ENCODE measurements around the gene DEPDC5.
A peak's percentile ranks its signal among the peaks of the same experiment; 100 is the strongest.

The DEPDC5 gene

GRCh38 chr22:31853736-31854495 is 100.1 kb downstream of the DEPDC5 start:
- no peak for DNase-seq

GRCh38 chr22:31857247-31857646 is 103.4 kb downstream of the DEPDC5 start:
- DNase-seq = no peak

- no peak for DNase-seq
Observed at GRCh38 chr22:31861226-31861840, 107.5 kb downstream of the DEPDC5 start.

- DNase-seq = no peak
Observed at GRCh38 chr22:31866918-31867317, 113.1 kb downstream of the DEPDC5 start.

- DNase-seq = no peak
Observed at GRCh38 chr22:31867386-31868153, 113.8 kb downstream of the DEPDC5 start.

GRCh38 chr22:31869739-31870138 is 115.9 kb downstream of the DEPDC5 start:
- DNase-seq = no peak

- no peak for DNase-seq
Observed at GRCh38 chr22:31870890-31871289, 117.1 kb downstream of the DEPDC5 start.

GRCh38 chr22:31871480-31871879 is 117.7 kb downstream of the DEPDC5 start:
- DNase-seq = no peak

GRCh38 chr22:31872209-31872608 is 118.4 kb downstream of the DEPDC5 start:
- no peak for DNase-seq

GRCh38 chr22:31874821-31875220 is 121.0 kb downstream of the DEPDC5 start:
- DNase-seq = no peak

GRCh38 chr22:31876156-31876920 is 122.5 kb downstream of the DEPDC5 start:
- no peak for DNase-seq

- no peak for DNase-seq
Observed at GRCh38 chr22:31879585-31879984, 125.8 kb downstream of the DEPDC5 start.

- no peak for DNase-seq
Observed at GRCh38 chr22:31881200-31881599, 127.4 kb downstream of the DEPDC5 start.

GRCh38 chr22:31881865-31882264 is 128.0 kb downstream of the DEPDC5 start:
- no peak for DNase-seq

- DNase-seq = no peak
Observed at GRCh38 chr22:31882971-31883370, 129.2 kb downstream of the DEPDC5 start.

GRCh38 chr22:31883989-31884388 is 130.2 kb downstream of the DEPDC5 start:
- no peak for DNase-seq

GRCh38 chr22:31891366-31892079 is 137.7 kb downstream of the DEPDC5 start:
- DNase-seq = peak; percentile 8

GRCh38 chr22:31892080-31892433 is 138.2 kb downstream of the DEPDC5 start:
- no peak for DNase-seq

- DNase-seq = no peak
Observed at GRCh38 chr22:31893460-31893859, 139.6 kb downstream of the DEPDC5 start.

- no peak for DNase-seq
Observed at GRCh38 chr22:31895411-31896123, 141.7 kb downstream of the DEPDC5 start.

- DNase-seq = no peak
Observed at GRCh38 chr22:31896472-31896871, 142.7 kb downstream of the DEPDC5 start.

Data from activated CD4-positive, alpha-beta T cell treated with anti-CD3 and anti-CD28 coated beads, Interleukin-2, Interleukin-6, amounts not matched to agents 100 ng/mL and 50 ng/mL, durations not matched to agents 16 hours and 8 hours (primary cell).